Peyer's patch (tissue), 4 donors: ENCODE results near the gene NT5C3B.

Source experiments
- POLR2A ChIP-seq, 2 donors: fragments of 450-650 bp; IDR thresholded peaks; one replicate each; pipeline ENCODE4 v1.5.1; 2017; ENCODE audit warnings: antibody characterized with exemption in 2 of 2, mild to moderate bottlenecking in 2 of 2, moderate library complexity in 2 of 2
- TF ChIP-seq, protein P1 (sequence below), 6 experiments: fragments of 450-650 bp in 4 of 6; fragments of 200-600 bp in 2 of 6; sonication (generic) in 1 of 6; IDR thresholded peaks; one replicate each; pipeline ENCODE4 v1.5.1; 2017 to 2019; ENCODE audit warnings: antibody characterized with exemption in 6 of 6, mild to moderate bottlenecking in 3 of 6, moderate library complexity in 1 of 6

DNA sequence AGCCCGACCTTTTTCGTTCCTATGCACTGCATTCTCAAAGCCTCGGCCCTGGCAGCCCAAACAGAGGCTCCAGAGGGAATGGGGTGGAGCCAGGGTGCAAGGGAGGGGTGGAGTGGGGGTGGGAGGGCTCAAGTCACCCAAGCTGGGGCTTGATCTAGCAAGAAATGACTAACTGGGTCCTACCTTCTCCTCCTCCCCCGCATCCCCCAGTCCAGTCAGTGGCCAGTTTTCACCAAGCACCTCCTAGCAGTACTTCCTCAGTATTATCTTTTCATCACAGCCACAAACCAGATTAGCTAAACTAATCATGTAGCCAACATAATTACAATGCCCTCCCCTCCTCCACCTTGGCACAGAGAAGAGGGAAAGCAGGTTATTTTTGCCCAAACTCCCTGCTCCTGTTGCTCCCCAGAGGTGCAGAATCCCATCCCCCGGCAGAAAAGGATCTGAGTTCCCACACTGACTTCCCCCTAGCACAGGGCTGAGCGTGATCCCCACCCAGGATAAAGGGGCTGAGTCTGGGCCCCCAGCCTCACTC lies 51.8 kb downstream of the NT5C3B start:
- TF ChIP-seq, protein P1, sequence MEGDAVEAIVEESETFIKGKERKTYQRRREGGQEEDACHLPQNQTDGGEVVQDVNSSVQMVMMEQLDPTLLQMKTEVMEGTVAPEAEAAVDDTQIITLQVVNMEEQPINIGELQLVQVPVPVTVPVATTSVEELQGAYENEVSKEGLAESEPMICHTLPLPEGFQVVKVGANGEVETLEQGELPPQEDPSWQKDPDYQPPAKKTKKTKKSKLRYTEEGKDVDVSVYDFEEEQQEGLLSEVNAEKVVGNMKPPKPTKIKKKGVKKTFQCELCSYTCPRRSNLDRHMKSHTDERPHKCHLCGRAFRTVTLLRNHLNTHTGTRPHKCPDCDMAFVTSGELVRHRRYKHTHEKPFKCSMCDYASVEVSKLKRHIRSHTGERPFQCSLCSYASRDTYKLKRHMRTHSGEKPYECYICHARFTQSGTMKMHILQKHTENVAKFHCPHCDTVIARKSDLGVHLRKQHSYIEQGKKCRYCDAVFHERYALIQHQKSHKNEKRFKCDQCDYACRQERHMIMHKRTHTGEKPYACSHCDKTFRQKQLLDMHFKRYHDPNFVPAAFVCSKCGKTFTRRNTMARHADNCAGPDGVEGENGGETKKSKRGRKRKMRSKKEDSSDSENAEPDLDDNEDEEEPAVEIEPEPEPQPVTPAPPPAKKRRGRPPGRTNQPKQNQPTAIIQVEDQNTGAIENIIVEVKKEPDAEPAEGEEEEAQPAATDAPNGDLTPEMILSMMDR (IDR thresholded peaks at IDR 0.05) = no peak
- no peak for TF ChIP-seq POLR2A (IDR thresholded peaks at IDR 0.05)
